ENCODE measurements around the gene ISOC2.

DNA sequence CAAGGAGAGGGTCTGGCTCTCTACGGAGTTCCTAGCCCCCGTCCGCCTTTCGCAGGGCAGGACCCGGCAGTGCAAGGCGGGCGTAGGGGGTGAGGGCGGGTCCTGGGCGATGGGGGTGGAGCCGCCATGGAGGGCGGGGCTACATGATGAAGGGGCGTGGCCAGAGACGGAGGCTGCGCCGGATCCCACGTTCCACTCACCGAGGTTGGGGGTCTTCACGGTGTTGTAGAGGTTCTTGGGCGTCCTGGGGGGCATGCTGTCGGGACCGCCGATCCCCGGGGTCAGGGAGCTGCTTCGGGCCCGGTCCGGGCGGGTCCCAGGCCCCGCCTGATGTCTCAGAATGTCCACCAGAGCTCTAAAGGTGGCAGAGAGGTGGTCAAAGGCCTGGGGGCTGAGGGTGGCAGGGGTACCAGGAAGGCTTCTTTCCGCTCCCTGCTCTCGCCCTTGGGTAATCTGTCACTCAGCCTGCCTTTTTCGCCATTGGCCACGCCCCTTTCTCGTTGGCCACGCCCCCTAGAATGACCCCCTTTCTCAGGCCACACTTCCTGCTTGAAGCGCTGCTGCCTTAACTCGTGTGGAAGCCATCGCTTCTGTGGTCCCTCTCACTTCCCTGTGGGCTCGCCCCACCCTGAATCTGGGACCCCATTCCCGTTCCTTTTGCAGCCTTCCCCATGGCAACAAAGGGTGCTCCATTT lies 20.9 kb downstream of the ISOC2 start:
- TF ChIP-seq, protein P1, sequence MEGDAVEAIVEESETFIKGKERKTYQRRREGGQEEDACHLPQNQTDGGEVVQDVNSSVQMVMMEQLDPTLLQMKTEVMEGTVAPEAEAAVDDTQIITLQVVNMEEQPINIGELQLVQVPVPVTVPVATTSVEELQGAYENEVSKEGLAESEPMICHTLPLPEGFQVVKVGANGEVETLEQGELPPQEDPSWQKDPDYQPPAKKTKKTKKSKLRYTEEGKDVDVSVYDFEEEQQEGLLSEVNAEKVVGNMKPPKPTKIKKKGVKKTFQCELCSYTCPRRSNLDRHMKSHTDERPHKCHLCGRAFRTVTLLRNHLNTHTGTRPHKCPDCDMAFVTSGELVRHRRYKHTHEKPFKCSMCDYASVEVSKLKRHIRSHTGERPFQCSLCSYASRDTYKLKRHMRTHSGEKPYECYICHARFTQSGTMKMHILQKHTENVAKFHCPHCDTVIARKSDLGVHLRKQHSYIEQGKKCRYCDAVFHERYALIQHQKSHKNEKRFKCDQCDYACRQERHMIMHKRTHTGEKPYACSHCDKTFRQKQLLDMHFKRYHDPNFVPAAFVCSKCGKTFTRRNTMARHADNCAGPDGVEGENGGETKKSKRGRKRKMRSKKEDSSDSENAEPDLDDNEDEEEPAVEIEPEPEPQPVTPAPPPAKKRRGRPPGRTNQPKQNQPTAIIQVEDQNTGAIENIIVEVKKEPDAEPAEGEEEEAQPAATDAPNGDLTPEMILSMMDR (conservative IDR thresholded peaks at IDR 0.05; ENCODE audit: low read depth, low read length): no peak
- TF ChIP-seq EZH2 (IDR thresholded peaks at IDR 0.05; ENCODE audit: low read length, unreplicated experiment) (no peak), EZH2phosphoT487 (IDR thresholded peaks at IDR 0.05; ENCODE audit: borderline replicate concordance, low read length) (no peak)

Data from PC-3 (cell line).